IgD-negative memory B cell (primary cell): ENCODE results near the gene SGCE. TPM values are rescaled to one million over a fixed set of nuclear protein-coding genes. Genes with fewer than 3 reads are reported as not detected.
A peak's percentile ranks its signal among the peaks of the same experiment; 100 is the strongest.
"Not testable (repeated sequence)": the region's sequence is repeated elsewhere in the genome, so short reads cannot be mapped to it uniquely, and the experiment has no call there.

Source experiments
- H3K27ac Mint-ChIP-seq, 3 donors: one replicate each; pipeline ENCODE4 v1.8.0; 2020 to 2022; ENCODE audit warnings: mild to moderate bottlenecking in 3 of 3, mixed read lengths in 3 of 3, moderate library complexity in 1 of 3
- H3K27me3 Mint-ChIP-seq: one replicate; pipeline ENCODE4 v1.8.0; 2021; ENCODE audit warnings: mixed read lengths
- H3K36me3 Mint-ChIP-seq: one replicate; pipeline ENCODE4 v1.8.0; 2020; ENCODE audit warnings: mild to moderate bottlenecking, mixed read lengths
- H3K4me1 Mint-ChIP-seq, 3 donors: one replicate each; pipeline ENCODE4 v1.8.0; 2020 to 2022; ENCODE audit warnings: mixed read lengths in 3 of 3, mild to moderate bottlenecking in 1 of 3
- H3K4me3 Mint-ChIP-seq, 4 donors: one replicate each; pipeline ENCODE4 v1.8.0; 2020 to 2022; ENCODE audit warnings: mild to moderate bottlenecking in 4 of 4, mixed read lengths in 4 of 4, moderate library complexity in 3 of 4
- H3K9me3 Mint-ChIP-seq, 3 donors: one replicate each; pipeline ENCODE4 v1.8.0; 2020 to 2021; ENCODE audit warnings: mixed read lengths in 3 of 3, mild to moderate bottlenecking in 1 of 3
- polyA plus RNA-seq: library from polyadenylated mRNA; unstranded; fragments of 300-500 nt; fragmentation: Illumina TruSeq; gene quantifications from one replicate; pipeline ENCODE4 v1.2.3, GENCODE V29; 2021

SGCE gene
- 9.0 TPM for polyA plus RNA-seq

GRCh38 chr7:94655848-94656657, at the start of gene SGCE:
Gene SGCE (minus strand): TSS chr7:94656133. CDS start chr7:94656098, 35 bp downstream.
- H3K36me3 Mint-ChIP-seq, result no peaks in the 10 kb centered on the region
- H3K4me3 Mint-ChIP-seq, result peak within 1 kb of the TSS; percentile 86 to 96 (median 92)
- peaks cover 0 to 3% (median 0%) of the 10 kb centered on the region in 3 donors for H3K9me3 Mint-ChIP-seq
- H3K4me1 Mint-ChIP-seq, result peaks cover 0 to 12% (median 9%) of the 10 kb centered on the region in 3 donors
- H3K27me3 Mint-ChIP-seq, result peaks cover 7% of the 10 kb centered on the region
- H3K27ac Mint-ChIP-seq, result peak within 1 kb of the TSS; percentile 72 to 84 (median 79)

- not testable (repeated sequence) for H3K36me3 Mint-ChIP-seq, H3K4me1 Mint-ChIP-seq, H3K27me3 Mint-ChIP-seq, H3K27ac Mint-ChIP-seq, H3K4me3 Mint-ChIP-seq, H3K9me3 Mint-ChIP-seq
These were observed 49.5 kb upstream of the SGCE start for GRCh38 chr7:94705155-94706021.

GRCh38 chr7:94701555-94701973, 45.6 kb upstream of the SGCE start:
- no peaks in the 10 kb centered on the region for H3K36me3 Mint-ChIP-seq
- H3K4me1 Mint-ChIP-seq, result no peaks in the 10 kb centered on the region
- H3K9me3 Mint-ChIP-seq, result peaks cover 0 to 2% (median 0%) of the 10 kb centered on the region in 3 donors
- peaks cover 5% of the 10 kb centered on the region for H3K27me3 Mint-ChIP-seq
- no peak overlapping the region for H3K27ac Mint-ChIP-seq
- no peak overlapping the region for H3K4me3 Mint-ChIP-seq

- H3K36me3 Mint-ChIP-seq, result no peaks in the 10 kb centered on the region
- peaks cover 8% of the 10 kb centered on the region for H3K27me3 Mint-ChIP-seq
- peaks cover 0 to 2% (median 0%) of the 10 kb centered on the region in 3 donors for H3K9me3 Mint-ChIP-seq
- no peak overlapping the region for H3K27ac Mint-ChIP-seq
- no peak overlapping the region for H3K4me3 Mint-ChIP-seq
- H3K4me1 Mint-ChIP-seq, result no peaks in the 10 kb centered on the region
These were observed 45.1 kb upstream of the SGCE start for GRCh38 chr7:94700926-94701554.

GRCh38 chr7:94698275-94698674, 42.3 kb upstream of the SGCE start:
- Mint-ChIP-seq H3K4me1 (no peaks in the 10 kb centered on the region), H3K27ac (no peak overlapping the region), H3K36me3 (peaks cover 2% of the 10 kb centered on the region), H3K4me3 (no peak overlapping the region), H3K27me3 (peaks cover 6% of the 10 kb centered on the region), H3K9me3 (peaks cover 0 to 2% (median 0%) of the 10 kb centered on the region in 3 donors)

GRCh38 chr7:94697035-94697974, 41.4 kb upstream of the SGCE start:
- H3K4me1 Mint-ChIP-seq, result no peaks in the 10 kb centered on the region
- H3K27ac Mint-ChIP-seq, result no peak overlapping the region
- H3K27me3 Mint-ChIP-seq, result peaks cover 6% of the 10 kb centered on the region
- peaks cover 0 to 2% (median 0%) of the 10 kb centered on the region in 3 donors for H3K9me3 Mint-ChIP-seq
- H3K36me3 Mint-ChIP-seq, result peaks cover 2% of the 10 kb centered on the region
- no peak overlapping the region for H3K4me3 Mint-ChIP-seq

GRCh38 chr7:94687810-94688209, 31.9 kb upstream of the SGCE start:
- H3K36me3 Mint-ChIP-seq, result no peaks in the 10 kb centered on the region
- H3K9me3 Mint-ChIP-seq, result no peaks in the 10 kb centered on the region
- peaks cover 3% of the 10 kb centered on the region for H3K27me3 Mint-ChIP-seq
- peaks cover 0 to 1% (median 0%) of the 10 kb centered on the region in 3 donors for H3K4me1 Mint-ChIP-seq
- no peak overlapping the region for H3K27ac Mint-ChIP-seq
- H3K4me3 Mint-ChIP-seq, result no peak overlapping the region

- Mint-ChIP-seq H3K4me3 (no peak overlapping the region), H3K27ac (no peak overlapping the region), H3K27me3 (peaks cover 3% of the 10 kb centered on the region), H3K36me3 (no peaks in the 10 kb centered on the region), H3K4me1 (peaks cover 0 to 1% (median 0%) of the 10 kb centered on the region in 3 donors), H3K9me3 (no peaks in the 10 kb centered on the region)
These were observed 31.1 kb upstream of the SGCE start for GRCh38 chr7:94687076-94687475.

GRCh38 chr7:94683066-94683465, 27.1 kb upstream of the SGCE start:
- Mint-ChIP-seq H3K27ac (no peak overlapping the region), H3K27me3 (peaks cover 5% of the 10 kb centered on the region), H3K9me3 (no peaks in the 10 kb centered on the region), H3K4me1 (no peaks in the 10 kb centered on the region), H3K36me3 (no peaks in the 10 kb centered on the region), H3K4me3 (no peak overlapping the region)

GRCh38 chr7:94679358-94679757, 23.4 kb upstream of the SGCE start:
- no peaks in the 10 kb centered on the region for H3K36me3 Mint-ChIP-seq
- H3K9me3 Mint-ChIP-seq, result no peaks in the 10 kb centered on the region
- no peak overlapping the region for H3K27ac Mint-ChIP-seq
- H3K4me1 Mint-ChIP-seq, result no peaks in the 10 kb centered on the region
- peaks cover 9% of the 10 kb centered on the region for H3K27me3 Mint-ChIP-seq
- H3K4me3 Mint-ChIP-seq, result no peak overlapping the region

- Mint-ChIP-seq H3K9me3 (no peaks in the 10 kb centered on the region), H3K27me3 (peaks cover 5% of the 10 kb centered on the region), H3K36me3 (no peaks in the 10 kb centered on the region), H3K4me1 (no peaks in the 10 kb centered on the region), H3K27ac (no peak overlapping the region), H3K4me3 (no peak overlapping the region)
These were observed 20.5 kb upstream of the SGCE start for GRCh38 chr7:94676431-94676830.

GRCh38 chr7:94675356-94675755, 19.4 kb upstream of the SGCE start:
- Mint-ChIP-seq H3K27ac (no peak overlapping the region), H3K4me1 (no peaks in the 10 kb centered on the region), H3K9me3 (no peaks in the 10 kb centered on the region), H3K36me3 (peaks cover 2% of the 10 kb centered on the region), H3K4me3 (no peak overlapping the region), H3K27me3 (peaks cover 5% of the 10 kb centered on the region)

GRCh38 chr7:94671444-94672235, 15.7 kb upstream of the SGCE start:
- H3K27ac Mint-ChIP-seq, result no peak overlapping the region
- H3K9me3 Mint-ChIP-seq, result no peaks in the 10 kb centered on the region
- no peaks in the 10 kb centered on the region for H3K4me1 Mint-ChIP-seq
- peaks cover 3% of the 10 kb centered on the region for H3K36me3 Mint-ChIP-seq
- peaks cover 2% of the 10 kb centered on the region for H3K27me3 Mint-ChIP-seq
- no peak overlapping the region for H3K4me3 Mint-ChIP-seq
